GM21723 (cell line): ENCODE results near the gene SPEF1.
"Not testable (repeated sequence)": the region's sequence is repeated elsewhere in the genome, so short reads cannot be mapped to it uniquely, and the experiment has no call there.

Source experiments
- ATAC-seq: cut with Tn5 transposase; IDR thresholded peaks from one replicate; pipeline ENCODE4 v1.9.1; 2021; ENCODE audit warnings: mild to moderate bottlenecking, moderate library complexity; ENCODE audit not compliant: unreplicated experiment

SPEF1 gene

GRCh38 chr20:3789201-3789600, 8.0 kb upstream of the SPEF1 start:
- not testable (repeated sequence) for ATAC-seq

- no peak for ATAC-seq
These were observed 7.5 kb upstream of the SPEF1 start for GRCh38 chr20:3788685-3789155.

- ATAC-seq = no peak
These were observed 6.2 kb upstream of the SPEF1 start for GRCh38 chr20:3787324-3788014.

GRCh38 chr20:3786665-3787323, 5.5 kb upstream of the SPEF1 start, which contains the start of gene CENPB:
TSS of gene CENPB (minus strand) at chr20:3786740. CDS start at chr20:3786483, 257 bp downstream.
- ATAC-seq = peak; percentile 87

GRCh38 chr20:3786126-3786484, 4.9 kb upstream of the SPEF1 start:
- peak; percentile 7 for ATAC-seq

GRCh38 chr20:3785240-3786125, 4.2 kb upstream of the SPEF1 start:
- ATAC-seq = no peak

- ATAC-seq = no peak
These were observed 3.6 kb upstream of the SPEF1 start for GRCh38 chr20:3784863-3785239.

GRCh38 chr20:3784216-3784853, 3.1 kb upstream of the SPEF1 start:
- ATAC-seq = no peak

GRCh38 chr20:3783511-3784195, 2.4 kb upstream of the SPEF1 start:
- ATAC-seq = no peak

- ATAC-seq = no peak
These were observed 1.8 kb upstream of the SPEF1 start for GRCh38 chr20:3783068-3783489.

GRCh38 chr20:3782597-3782996, 1.3 kb upstream of the SPEF1 start:
- ATAC-seq = no peak

- no peak for ATAC-seq
These were observed 2.3 kb downstream of the SPEF1 start for GRCh38 chr20:3778976-3779375.

- ATAC-seq = peak; percentile 48
These were observed 3.3 kb downstream of the SPEF1 start for GRCh38 chr20:3777716-3778629.

GRCh38 chr20:3777381-3777715, 3.9 kb downstream of the SPEF1 start:
- no peak for ATAC-seq

GRCh38 chr20:3775457-3776108, 5.7 kb downstream of the SPEF1 start:
- ATAC-seq = no peak

- ATAC-seq = no peak
These were observed 9.6 kb downstream of the SPEF1 start for GRCh38 chr20:3771552-3772058.

- ATAC-seq = peak; percentile 45
These were observed 12.7 kb downstream of the SPEF1 start for GRCh38 chr20:3768342-3769130.
